CD1c-positive myeloid dendritic cell (primary cell): ENCODE results near the gene ZNF726.
"Not testable (repeated sequence)": the region's sequence is repeated elsewhere in the genome, so short reads cannot be mapped to it uniquely, and the experiment has no call there.

ENCODE experiments used
- DNase-seq: peaks from one replicate; pipeline ENCODE4 v3.0.0-alpha.2; 2016; ENCODE audit errors: extremely low spot score

The ZNF726 gene

DNA sequence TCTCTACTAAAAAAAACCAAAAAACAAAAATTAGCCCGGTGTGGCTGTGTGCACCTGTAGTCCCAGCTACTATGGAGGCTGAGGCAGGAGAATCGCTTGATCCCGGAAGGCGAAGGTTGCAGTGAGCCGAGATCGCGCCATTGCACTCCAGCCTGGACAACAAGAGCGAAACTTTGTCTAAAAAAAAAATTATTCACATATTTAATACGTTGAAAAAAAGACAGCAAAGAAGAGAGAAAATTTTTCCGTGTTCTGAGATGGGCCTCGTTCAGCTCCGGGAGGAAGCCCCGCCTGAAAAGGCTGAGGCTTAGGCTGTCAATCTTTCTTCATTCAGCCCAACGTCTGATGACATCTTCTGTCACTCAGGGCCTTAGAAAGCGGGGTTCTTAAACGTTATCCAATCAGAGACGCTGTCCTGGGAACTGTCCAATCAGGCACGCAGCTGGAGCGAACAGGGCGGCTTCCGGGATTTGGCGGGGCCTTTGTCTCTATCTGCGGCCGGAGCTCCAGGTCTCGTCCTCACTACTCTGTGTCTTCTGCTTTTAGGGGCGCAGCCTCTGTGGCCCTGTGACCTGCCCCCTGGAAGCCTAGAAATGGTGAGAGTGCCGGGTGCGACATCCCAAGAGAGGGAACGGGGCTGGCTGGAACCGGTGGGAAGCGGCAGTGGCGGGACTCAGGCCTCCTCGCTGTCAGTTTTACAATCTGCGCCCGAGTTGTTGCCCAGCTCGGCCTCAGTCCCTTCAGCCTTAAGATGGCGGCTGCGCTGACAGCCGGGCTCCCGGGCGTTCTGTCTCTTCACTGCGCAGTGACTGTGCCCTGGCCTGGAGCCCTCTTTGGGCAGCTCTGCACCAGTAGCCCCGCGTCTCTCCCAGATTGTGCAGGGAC, at the start of gene ZNF726:
ZNF726 (plus strand) TSS at position 485 of the 885 bp plus-strand sequence; CDS start at position 594, 109 bp downstream.
- peak; percentile 93 for DNase-seq

DNA sequence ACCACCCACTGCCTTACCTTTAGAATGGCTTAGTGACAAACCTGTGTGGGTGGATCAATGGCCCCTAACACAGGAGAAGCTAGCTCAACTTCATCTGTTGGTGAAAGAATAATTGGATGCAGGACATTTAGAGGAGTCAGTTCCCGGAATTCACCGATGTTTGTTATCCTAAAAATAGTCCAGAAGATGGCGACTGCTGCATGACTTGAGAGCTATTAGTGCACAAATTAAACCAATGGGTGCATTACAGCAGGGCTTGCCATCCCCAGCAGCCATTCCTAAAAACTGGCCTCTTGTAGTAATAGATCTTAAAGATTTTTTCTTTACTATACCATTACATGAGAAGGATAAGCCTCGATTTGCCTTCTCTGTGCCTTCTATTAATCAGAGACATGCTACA, 46.8 kb upstream of the ZNF726 start:
- DNase-seq = no peak

DNA sequence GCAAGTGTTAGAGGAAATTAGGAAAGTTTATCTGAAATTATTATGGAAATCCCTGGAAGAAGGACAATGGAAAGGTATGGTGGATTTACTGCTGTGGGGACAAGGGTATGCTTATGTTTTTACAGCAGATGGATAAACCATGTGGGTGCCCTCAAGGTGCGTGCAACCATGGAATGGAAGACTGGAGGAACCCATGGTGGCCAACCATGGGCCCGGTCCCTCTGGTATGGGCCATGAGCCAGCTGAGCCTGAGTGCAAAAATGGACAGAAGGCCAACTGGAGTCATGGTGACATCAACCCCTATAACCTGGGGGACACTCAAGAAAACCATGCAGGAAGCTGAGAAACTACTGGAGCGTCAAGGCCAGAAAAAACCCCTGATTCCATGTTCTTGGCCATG, 46.1 kb upstream of the ZNF726 start:
- no peak for DNase-seq

DNA sequence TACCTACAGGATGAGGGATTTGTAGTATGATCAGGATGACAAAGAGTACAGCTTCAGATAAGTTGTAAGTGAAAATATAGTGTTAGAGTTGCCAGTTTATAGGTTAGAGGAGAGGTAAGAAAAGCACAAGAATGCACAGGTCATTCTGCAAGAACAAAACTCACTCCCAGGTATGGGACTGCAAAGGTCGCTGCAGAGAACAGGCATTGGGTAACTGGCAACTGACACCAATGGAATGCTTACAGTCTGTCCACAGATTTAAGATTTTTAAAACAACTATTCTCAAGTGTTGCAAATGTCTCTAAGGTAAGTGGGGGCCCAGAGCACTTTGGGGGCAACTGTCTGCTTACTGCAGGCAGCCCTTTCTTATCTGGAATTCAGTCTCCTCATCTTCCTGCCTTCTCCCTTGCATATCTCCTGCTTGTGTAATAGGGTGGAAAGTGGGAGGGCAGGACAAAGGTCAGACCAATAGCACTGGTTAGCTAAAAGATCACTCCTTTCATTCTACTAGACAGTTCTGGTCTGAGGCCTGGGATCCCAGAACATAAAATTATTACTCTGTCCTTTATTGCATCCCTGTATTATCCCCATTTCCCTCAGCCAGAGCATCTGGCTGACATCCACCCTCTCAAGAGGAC, 42.3 kb upstream of the ZNF726 start:
- no peak for DNase-seq

DNA sequence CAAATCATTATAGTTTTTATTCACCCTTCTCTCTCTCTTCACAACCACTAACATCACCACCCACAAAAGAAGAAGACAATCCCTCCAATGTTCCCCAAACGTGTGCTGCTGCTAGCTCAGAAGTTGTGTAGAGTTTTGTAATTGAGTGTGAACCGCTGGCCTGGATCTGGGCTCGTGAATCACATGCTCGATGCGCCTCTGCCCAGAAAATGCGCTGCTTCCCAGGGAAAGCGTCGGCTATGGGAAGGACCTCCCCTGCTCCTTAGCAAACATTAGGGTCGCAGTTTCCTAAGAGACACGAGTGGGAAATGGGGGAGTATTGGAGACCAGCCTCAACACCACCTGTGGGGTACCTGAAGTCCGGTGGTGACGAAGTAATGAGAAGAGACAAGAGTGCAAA, 38.4 kb upstream of the ZNF726 start:
- no peak for DNase-seq

DNA sequence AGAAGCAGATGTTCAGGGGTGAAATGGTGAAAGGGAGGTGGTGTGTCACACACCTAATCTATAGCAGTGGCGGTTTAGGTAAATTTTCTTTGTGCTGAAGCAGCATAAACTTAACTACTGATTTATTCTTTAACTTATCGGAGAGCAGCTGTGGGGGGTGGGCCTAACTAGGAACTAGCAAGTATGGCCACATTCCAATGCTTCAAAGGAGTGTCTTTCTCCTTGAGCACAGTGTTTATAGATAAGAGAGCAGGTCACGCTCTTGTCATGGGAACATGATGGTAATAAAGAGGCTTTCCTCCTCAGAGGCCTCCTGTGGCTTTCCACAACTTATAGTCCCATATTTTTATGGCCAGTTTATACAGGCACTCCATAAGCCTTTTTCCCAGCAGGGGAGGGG, 37.9 kb upstream of the ZNF726 start:
- not testable (repeated sequence) for DNase-seq

DNA sequence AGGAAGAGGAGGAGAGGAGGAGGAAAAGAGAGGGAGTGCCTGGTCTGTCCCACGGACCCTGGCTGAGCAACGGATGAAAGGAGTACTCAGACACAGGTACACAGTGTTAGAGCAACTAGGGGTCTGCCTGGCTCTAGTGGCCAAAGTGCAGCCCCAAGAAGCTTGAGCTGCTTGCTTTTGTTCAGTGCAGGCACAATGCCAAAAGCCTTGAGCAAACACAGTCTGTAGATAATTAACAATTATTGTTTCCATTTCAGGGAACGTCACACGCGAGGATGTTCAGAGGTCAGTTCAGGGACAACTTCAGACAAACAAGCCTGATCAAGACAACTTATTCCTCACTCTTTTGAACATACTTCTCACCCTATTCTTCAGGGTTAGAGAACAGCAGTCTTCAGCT, 32.2 kb upstream of the ZNF726 start:
- no peak for DNase-seq

DNA sequence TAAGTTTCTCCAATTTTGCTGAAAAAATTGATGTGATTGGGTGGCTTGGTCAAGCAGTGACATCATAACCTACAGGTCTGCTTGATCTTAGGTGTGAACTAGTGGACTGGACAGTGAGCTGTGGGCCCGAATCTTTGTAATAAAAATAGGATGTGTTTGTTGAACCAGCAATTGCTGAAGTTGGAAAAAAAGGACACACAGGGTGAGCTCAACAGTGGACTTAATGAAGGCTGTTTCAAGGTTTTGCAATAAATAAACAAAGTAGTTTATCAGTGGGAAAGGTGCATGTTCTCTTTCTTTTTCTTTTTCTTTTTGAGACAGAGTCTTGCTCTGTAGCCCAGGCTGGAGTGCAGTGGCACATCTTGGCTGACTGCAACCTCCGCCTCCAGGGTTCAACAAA, 30.3 kb upstream of the ZNF726 start:
- no peak for DNase-seq

DNA sequence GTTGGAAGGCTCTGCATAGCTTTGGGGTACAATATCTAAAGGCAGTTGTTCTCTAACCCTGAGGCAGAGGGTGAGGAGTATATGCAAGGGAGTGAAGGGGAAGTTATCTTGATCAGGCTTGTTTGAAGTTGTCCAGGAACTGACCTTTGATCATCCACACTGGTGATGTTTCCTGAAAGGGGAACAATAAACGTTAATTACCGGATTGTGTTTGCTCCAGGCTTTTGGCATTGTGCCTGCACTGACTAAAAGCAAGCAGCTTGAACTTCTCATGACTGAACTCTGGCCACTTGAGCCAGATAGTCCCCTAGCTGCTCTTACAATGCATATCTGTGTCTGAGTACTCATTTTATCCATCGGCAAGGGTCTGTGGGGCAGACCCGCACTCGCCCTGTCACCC, 27.0 kb upstream of the ZNF726 start:
- DNase-seq = no peak

DNA sequence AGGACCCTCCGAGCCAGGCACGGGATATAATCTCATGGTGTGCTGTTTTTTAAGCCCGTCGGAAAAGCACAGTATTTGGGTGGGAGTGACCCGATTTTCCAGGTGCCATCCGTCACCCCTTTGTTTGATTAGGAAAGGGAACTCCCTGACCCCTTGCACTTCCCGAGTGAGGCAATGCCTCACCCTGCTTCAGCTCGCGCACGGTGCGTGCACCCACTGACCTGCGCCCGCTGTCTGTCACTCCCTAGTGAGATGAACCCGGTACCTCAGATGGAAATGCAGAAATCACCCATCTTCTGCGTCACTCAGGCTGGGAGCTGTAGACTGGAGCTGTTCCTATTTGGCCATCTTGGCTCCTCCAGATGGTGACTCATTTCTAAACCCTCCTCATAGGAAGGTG, 18.6 kb upstream of the ZNF726 start:
- not testable (repeated sequence) for DNase-seq

DNA sequence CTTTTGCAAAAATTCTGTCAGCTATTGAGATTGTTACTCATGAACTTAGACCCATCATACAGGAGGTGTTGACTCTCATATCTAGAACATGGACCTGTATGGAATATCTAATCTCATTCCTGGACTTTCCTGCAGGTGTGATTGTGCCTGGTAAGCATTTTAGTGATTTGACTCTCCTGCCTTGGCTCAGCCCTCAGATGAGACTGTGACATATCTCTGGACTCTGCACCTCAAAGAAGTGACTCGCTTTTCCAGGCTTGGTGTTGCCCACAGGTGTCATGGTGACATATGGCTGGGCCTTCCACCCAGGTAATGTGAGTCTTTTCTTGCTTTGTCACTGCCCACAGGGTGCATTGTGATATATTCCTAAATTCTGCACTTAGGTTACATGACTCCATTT, 17.8 kb upstream of the ZNF726 start:
- no peak for DNase-seq

DNA sequence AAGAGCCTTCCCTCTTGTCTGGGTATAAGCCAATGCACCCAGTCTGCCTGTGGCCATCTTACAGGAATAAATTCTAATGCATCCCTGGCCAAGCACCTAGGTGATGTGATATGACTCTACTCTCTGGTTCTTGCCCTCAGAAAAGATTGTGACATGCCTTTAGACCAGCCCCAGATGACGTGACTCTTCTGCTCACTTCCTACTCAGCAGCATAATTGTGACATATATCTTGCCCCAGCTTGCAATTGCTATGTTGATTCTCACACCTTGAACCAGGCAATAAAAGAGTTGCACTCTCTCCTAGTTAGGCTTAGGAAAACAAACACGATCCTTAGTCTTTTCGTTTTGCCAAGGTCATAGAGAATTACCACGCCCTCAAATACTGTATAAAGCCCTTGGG, 13.3 kb upstream of the ZNF726 start:
- DNase-seq = no peak

DNA sequence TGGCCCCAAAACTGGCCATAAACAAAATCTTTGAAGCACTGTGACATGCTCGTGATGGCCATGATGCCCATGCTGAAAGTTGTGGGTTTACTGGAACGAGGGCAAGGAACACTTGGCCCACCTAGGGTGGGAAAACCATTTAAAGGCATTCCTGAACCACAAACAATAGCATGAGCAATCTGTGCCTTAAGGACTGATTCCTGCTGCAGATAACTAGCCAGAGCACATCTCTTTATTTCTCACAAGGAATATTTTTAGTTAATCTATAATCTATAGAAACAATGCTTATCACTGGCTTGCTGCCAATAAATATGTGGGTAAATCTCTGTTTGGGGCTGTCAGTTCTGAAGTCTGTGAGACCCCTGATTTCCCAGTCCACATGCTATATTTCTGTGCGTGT, 10.3 kb upstream of the ZNF726 start:
- DNase-seq = no peak

DNA sequence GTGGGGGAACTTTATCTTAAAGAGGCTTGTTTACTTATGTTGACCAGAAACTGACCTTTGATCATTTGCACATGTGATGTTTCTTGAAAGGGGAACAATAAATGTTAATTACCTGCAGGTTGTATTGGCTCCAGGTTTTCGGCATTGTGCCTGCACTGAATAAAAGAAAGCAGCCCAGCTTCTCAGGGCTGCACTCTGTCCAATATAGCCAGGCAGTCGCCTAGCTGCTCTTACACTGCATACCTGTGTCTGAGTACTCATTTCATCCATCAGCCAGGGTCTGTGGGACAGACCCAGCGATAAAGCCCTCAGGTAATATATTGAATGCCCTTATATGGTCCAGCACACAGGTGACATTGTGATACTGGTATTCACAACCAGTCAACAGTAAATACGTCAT, 8.9 kb upstream of the ZNF726 start:
- DNase-seq = no peak

DNA sequence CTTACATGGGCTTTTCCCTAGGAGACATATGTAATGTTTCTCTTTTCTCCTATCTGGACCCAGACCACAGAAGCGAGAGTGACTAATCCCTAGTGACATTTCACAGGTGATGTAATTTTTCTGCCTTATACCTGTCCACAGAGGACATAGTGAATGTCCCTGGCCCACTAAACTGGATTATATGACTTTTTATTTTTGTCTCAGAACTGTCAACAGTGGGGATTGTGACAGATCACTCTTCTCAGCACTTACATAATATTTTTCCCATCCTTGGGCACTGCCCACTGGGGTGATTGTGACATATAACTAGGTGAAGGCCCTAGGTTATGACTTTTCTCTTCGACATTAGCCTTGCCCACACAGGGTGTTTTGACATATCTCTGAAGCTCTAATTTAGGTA, 7.9 kb upstream of the ZNF726 start:
- DNase-seq = no peak

DNA sequence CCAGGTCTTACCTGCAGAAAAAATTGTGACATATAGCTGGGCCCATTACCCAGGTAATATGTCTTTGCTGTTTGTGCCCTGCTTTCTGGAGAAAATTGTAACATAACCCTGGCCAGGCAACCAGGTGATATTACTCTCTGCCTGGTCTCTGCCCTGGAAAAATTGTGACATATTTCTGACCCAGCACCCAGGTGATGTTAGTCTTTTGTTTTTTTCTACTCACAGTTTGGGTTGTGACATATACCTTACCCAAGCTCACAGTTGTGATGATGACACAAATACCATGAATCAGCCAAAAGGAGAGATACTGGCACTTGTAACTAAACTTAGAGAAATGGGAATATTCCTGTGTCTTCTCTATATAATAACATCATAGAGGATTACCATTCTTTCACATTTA, 6.5 kb upstream of the ZNF726 start:
- no peak for DNase-seq

DNA sequence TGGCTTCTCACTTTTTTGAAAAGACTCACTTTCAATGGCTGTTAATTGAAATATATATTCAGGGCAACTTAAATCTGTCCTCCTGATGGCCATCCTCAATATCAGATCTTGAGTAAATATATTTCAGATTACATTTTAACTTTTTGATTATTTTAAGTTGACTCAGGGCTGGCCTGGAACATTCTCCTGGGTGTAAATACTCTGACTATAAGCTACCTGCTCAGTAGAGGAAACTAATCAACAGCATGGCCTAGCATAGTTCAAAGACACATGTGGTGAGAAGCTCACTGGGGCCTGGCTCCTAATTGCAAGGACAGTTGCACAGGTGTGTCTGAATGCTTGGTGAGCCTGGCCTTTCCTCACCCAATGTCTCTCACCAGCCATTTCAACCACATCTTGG, 5.5 kb upstream of the ZNF726 start:
- no peak for DNase-seq

DNA sequence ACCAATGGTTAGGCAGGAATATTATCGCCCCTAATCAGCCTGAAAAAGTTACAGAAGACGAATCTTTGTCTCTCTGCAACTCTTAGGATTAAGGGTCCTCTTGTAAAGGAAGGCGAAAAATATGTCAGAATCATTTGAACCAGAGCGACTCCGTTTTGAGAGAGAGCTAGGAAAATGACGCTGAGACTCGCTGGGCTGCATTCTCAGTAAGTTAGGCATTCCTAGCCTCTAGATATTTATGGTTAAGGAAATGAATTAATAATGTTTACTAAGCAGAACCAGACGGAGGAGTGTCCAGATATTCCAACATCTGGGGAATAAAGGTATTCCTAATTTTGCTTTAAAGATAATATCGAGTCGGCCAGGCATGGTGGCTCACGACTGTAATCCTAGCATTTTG, 755 bp upstream of the ZNF726 start:
- DNase-seq = no peak

DNA sequence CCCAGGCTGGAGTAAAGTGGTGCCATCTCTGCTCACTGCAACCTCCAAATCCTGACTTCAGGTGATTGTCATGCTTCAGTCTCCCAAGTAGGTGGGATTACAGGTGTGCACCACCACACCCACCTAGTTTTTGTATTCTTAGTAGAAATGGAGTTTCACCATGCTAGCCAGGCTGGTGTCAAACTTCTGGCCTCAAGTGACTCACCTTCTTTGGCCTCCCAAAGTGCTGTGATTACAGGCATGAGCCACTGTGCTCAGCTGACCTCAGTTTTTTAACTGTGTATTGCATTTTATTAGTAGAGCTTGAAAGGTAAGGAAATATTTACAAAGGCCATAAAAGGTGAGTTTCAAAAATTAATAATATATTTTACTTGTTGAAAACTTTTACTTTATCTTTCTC, 2.3 kb downstream of the ZNF726 start:
- DNase-seq = no peak

DNA sequence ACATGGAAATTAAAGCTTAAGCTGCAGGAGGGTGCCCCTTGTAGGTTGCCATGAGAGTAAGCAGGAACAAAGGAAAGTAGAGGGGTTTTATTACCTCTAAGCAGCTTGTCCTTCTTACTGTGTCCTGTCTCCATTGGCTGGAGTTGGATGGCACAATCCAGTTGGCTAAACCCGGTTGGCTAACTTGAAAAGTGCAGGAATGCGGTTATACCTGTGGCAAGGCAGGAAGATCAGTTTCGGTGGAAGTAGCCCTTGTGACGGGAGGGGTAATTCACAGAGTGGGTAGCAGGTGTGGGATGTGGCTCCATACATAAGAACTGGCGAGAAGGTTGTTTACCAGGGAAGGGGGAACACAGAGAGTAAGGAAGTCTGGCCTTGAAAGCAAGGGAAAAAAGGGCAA, 3.2 kb downstream of the ZNF726 start:
- no peak for DNase-seq

DNA sequence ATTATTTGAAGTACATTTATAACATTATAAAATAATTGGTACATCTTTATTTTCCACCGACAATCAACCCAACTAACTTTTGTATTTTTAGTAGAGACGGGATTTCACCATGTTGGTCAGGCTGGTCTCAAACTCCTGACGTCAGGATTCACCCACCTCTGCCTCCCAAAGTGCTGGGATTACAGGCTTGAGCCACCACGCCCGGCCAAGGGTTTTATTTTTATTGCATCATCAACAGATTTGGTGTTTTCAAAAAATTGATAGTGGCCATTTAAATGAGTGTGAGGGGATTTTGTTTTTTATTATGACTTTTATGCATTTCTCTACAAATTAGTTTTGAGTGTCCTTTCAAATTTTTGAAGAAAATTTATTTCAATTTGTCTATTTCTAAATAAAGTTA, 10.6 kb downstream of the ZNF726 start:
- no peak for DNase-seq

DNA sequence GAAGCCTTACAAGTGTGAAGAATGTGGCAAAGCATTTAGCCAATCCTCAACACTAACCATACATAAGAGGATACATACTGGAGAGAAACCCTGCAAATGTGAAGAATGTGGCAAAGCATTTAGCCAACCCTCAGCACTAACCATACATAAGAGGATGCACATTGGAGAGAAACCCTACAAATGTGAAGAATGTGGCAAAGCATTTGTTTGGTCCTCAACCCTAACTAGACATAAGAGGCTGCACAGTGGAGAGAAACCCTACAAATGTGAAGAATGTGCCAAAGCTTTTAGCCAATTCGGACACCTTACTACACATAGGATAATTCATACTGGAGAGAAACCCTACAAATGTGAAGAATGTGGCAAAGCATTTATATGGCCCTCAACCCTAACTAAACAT, 18.2 kb downstream of the ZNF726 start:
- no peak for DNase-seq

DNA sequence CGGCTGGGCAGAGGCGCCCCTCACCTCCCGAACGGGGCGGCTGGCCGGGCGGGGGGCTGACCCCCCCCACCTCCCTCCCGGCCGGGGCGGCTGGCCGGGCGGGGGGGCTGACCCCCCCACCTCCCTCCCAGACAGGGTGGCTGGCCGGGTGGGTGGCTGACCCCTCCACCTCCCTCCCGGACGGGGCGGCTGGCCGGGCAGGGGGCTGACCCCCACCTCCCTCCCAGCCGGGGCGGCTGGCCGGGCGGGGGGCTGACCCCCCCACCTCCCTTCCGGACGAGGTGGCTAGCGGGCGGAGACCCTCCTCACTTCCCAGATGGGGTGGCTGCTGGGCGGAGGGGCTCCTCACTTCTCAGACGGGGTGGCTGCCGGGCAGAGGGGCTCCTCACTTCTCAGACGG, 22.3 kb downstream of the ZNF726 start:
- DNase-seq = not testable (repeated sequence)

DNA sequence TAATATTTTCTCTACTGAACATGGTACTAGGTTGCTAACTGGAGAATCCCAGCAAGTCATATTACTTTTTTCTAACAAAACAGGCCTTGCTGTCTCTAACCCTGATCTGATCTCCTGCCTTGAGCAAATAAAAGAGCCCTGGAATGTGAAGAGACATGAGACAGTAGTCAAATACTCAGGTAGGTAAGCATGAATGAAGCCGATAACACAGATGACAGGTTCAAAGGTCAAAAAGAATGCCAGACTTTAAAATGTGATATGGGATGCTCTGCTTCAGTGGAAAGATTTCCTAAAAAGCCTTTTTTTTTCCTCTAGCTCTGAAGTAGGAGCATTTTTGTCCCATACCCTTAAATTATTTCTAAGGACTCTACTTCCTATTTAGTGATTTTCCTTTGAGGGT, 28.7 kb downstream of the ZNF726 start:
- DNase-seq = no peak
